SK-N-SH (cell line): ENCODE measurements around the gene BBX.

Experiments
- CHD2 ChIP-seq: fragments of 150-350 bp; IDR thresholded peaks from 2 replicates; pipeline ENCODE4 v1.6.1; 2018; ENCODE audit warnings: low read length; ENCODE audit not compliant: partially characterized antibody
- CTCF ChIP-seq: fragments of 200-600 bp; sonication (generic); IDR thresholded peaks from 2 replicates; pipeline ENCODE4 v1.6.1; 2017; ENCODE audit warnings: antibody characterized with exemption, mild to moderate bottlenecking, moderate library complexity
- ELF1 ChIP-seq: IDR thresholded peaks from 2 replicates; pipeline ENCODE4 v1.4.0; 2012
- EP300 ChIP-seq, 2 experiments: IDR thresholded peaks; 2 replicates each; pipeline versions ENCODE4 v1.4.0 to v1.6.1; 2012; ENCODE audit warnings: borderline replicate concordance in 1 of 2, low read depth in 1 of 2, low read length in 1 of 2
- EZH2phosphoT487 ChIP-seq: fragments of 200-600 bp; sonication (generic); IDR thresholded peaks from 2 replicates; pipeline ENCODE4 v1.6.1; 2017; ENCODE audit warnings: low read depth, mixed run types, mild to moderate bottlenecking, antibody characterized with exemption, moderate library complexity, borderline replicate concordance
- FOSL2 ChIP-seq: IDR thresholded peaks from 2 replicates; pipeline ENCODE4 v1.4.0; 2012; ENCODE audit warnings: low read depth, mild to moderate bottlenecking, moderate library complexity, borderline replicate concordance
- FOXM1 ChIP-seq: IDR thresholded peaks from 2 replicates; pipeline ENCODE4 v1.4.0; 2012; ENCODE audit warnings: low read depth, mild to moderate bottlenecking
- MAX ChIP-seq: IDR thresholded peaks from 2 replicates; pipeline ENCODE4 v1.4.0; 2012; ENCODE audit warnings: low read depth
- NFIC ChIP-seq: IDR thresholded peaks from 2 replicates; pipeline ENCODE4 v1.4.0; 2012; ENCODE audit warnings: borderline replicate concordance
- POLR2AphosphoS5 ChIP-seq: IDR thresholded peaks from 2 replicates; pipeline ENCODE4 v1.6.1; 2012; ENCODE audit warnings: low read depth, low read length
- SIN3A ChIP-seq: IDR thresholded peaks from 2 replicates; pipeline ENCODE4 v1.6.1; 2012; ENCODE audit warnings: low read depth, mild to moderate bottlenecking, low read length, moderate library complexity, borderline replicate concordance
- TF ChIP-seq, protein P1 (sequence below): fragments of 150-350 bp; IDR thresholded peaks from 2 replicates; pipeline ENCODE4 v1.6.1; 2017; ENCODE audit warnings: antibody characterized with exemption, low read length, low read depth, borderline replicate concordance
- TF ChIP-seq, protein P2 (sequence below): IDR thresholded peaks from 2 replicates; pipeline ENCODE4; 2012
- TF ChIP-seq, protein P3 (sequence below): IDR thresholded peaks from 2 replicates; pipeline ENCODE4 v1.4.0; 2012; ENCODE audit warnings: low read depth, borderline replicate concordance

- TF ChIP-seq CTCF: no peak
- TF ChIP-seq, protein P1, sequence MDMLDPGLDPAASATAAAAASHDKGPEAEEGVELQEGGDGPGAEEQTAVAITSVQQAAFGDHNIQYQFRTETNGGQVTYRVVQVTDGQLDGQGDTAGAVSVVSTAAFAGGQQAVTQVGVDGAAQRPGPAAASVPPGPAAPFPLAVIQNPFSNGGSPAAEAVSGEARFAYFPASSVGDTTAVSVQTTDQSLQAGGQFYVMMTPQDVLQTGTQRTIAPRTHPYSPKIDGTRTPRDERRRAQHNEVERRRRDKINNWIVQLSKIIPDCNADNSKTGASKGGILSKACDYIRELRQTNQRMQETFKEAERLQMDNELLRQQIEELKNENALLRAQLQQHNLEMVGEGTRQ: no peak
- no peak for TF ChIP-seq FOXM1
- TF ChIP-seq FOSL2: no peak
- TF ChIP-seq NFIC: no peak
- TF ChIP-seq POLR2AphosphoS5: no peak
- TF ChIP-seq, protein P2, sequence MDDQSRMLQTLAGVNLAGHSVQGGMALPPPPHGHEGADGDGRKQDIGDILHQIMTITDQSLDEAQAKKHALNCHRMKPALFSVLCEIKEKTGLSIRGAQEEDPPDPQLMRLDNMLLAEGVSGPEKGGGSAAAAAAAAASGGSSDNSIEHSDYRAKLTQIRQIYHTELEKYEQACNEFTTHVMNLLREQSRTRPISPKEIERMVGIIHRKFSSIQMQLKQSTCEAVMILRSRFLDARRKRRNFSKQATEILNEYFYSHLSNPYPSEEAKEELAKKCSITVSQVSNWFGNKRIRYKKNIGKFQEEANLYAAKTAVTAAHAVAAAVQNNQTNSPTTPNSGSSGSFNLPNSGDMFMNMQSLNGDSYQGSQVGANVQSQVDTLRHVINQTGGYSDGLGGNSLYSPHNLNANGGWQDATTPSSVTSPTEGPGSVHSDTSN: no peak
- TF ChIP-seq MAX: no peak
- no peak for TF ChIP-seq EZH2phosphoT487
- TF ChIP-seq SIN3A: no peak
- no peak for TF ChIP-seq ELF1
- TF ChIP-seq EP300 (IDR thresholded peaks at IDR 0.05; ENCODE audit: borderline replicate concordance in 1 of 2, low read depth in 1 of 2, low read length in 1 of 2): no peak
- TF ChIP-seq, protein P3, sequence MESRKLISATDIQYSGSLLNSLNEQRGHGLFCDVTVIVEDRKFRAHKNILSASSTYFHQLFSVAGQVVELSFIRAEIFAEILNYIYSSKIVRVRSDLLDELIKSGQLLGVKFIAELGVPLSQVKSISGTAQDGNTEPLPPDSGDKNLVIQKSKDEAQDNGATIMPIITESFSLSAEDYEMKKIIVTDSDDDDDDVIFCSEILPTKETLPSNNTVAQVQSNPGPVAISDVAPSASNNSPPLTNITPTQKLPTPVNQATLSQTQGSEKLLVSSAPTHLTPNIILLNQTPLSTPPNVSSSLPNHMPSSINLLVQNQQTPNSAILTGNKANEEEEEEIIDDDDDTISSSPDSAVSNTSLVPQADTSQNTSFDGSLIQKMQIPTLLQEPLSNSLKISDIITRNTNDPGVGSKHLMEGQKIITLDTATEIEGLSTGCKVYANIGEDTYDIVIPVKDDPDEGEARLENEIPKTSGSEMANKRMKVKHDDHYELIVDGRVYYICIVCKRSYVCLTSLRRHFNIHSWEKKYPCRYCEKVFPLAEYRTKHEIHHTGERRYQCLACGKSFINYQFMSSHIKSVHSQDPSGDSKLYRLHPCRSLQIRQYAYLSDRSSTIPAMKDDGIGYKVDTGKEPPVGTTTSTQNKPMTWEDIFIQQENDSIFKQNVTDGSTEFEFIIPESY: no peak
- TF ChIP-seq CHD2: no peak
Measured at GRCh38 chr3:107739227-107739626, 216.5 kb downstream of the BBX start.
